NCI-H2196 treated with DMSO at 0.1 percent for 48 hours (cell line): ENCODE measurements around the gene PCMTD2.

Experiments used
- DNase-seq: peaks from one replicate; lab custom pipeline; 2025; ENCODE audit not compliant: unreplicated experiment; lab: John Stamatoyannopoulos, UW

The PCMTD2 gene

GRCh38 chr20:64238115-64238825, 17.3 kb upstream of the PCMTD2 start:
- no peak for DNase-seq

DNA sequence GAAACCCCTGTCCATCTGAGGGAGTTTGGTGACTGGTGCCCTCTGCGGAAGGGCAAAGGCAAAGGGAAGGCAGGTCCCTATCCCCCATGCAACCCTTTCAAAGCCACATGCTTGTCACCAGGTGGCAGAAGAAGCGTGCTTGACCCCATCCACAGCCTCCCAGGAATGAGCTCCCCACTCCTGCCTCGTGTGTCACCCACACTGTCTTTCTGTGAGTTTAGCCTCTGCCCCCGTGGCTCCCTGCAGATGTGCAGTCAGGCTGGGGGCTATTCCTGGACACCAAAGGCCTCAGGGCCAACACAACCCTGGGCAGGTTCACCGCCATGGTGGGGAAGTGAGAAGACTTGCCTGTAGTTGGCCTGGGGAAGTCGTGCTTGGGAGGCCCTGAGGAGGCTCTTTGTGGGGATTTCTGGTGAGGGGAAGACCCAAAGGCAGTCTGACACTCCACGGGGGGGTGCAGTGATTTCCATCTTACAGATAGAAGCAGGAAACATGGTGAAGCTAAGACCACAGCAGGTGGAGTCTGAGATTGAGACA, 16.6 kb upstream of the PCMTD2 start:
- no peak for DNase-seq

GRCh38 chr20:64239449-64240242, 15.9 kb upstream of the PCMTD2 start:
- DNase-seq = no peak

DNA sequence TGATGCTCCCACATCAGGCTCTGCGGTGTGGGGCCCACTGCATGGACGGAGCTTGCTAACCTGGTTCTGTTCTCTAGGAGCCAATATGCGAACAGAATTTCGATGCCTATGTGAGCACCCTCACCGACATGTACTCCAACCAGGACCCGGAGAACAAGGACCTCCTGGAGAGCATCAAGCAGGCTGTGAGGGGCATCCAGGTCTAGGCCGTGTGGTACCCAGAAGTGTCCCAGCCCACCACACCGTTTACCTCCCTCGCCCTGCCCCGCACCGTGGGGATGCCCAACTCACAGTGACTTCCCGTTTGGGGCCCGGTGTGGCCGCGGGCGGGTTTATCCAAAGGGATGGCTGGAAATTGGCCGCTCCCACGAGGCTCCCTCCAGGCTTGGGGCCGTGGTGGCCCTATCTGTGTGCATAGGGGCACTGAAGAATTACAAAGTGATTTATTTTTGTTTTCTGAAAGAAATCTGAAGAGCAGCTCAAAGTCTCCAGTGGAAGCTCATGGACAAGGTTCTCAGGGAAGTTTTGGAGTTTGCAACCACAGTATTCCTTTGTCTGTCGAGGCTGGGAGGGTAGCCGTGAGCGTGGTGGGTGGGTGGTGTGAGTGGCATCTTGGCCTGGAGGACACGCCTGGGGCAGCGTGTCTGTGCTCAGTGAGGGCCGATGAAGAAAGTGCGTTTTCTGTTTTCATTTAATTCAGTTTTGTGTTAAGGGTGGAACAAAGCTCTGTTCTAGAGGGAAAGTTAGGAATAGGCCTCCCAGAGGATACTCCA, 15.1 kb upstream of the PCMTD2 start:
- no peak for DNase-seq

GRCh38 chr20:64241061-64241460, 14.5 kb upstream of the PCMTD2 start:
- DNase-seq = no peak

DNA sequence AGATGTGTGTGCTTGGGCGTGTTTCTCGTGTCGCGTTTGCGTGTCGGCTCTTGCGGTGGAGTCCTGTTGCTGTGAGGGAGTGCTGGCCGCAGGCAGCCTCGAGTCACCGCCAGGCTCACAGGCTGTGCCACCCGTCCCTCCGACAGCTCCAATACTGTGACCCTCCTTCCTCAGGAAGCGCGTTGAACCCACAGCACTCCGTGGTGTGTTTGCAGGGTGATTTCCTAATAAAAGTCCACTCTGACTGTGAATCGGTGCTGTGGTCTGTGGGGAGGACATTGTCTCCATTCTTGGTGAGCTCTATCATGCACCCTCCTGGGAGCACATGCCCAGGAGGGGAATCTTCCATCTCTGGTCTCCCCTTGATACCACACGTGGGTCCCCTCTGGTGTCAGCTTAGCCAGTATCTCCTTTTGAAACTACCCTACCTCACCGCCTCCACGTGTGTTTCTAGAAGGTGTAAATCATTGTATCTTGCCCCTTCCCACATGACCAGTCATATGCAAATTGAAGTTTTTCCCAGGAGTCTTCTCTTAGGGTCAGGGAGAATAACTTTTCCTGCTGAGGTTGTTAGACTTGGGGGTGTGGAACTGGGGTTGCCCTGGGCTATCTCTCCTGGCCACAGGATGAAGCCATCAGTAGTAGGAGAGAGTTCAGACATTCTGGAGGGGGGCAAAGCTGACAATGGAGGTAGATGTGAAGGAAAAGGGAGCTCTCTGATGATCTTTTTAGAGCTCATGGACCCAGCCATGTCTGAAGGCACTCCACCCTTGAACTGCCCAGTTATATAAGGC, 13.3 kb upstream of the PCMTD2 start:
- DNase-seq = no peak

DNA sequence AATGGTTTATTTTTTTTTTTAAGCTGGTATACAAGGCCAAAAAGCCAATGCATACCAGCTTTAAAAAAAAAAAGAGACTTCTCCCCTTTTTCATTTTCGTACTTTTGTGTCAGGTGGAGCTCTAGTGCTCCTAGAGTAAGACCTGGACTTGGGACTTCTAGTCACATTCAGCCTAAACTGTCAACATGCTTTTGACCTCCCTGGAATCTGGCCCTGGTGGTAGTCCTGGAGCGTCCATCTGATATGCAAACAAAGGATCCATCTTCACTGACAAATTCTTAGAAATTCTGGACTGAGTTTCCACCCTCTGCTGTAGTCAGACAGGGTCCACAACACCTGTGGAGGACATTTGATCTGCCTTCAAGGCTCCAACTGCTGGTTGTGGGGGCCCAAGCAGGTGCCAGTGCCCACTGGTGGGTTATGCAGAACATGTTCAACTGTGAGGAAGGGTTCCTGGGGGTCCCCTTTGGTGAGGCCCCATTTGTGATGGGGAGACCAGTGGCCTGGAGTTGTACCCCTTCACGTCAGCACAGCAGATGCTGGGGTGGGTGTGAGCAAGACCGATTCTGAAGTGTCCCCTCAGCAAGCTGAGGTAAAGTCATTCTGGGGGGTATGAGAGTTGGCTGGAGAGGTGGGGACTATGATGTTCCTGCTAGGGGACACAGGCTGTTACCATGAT, 12.6 kb upstream of the PCMTD2 start:
- DNase-seq = no peak

DNA sequence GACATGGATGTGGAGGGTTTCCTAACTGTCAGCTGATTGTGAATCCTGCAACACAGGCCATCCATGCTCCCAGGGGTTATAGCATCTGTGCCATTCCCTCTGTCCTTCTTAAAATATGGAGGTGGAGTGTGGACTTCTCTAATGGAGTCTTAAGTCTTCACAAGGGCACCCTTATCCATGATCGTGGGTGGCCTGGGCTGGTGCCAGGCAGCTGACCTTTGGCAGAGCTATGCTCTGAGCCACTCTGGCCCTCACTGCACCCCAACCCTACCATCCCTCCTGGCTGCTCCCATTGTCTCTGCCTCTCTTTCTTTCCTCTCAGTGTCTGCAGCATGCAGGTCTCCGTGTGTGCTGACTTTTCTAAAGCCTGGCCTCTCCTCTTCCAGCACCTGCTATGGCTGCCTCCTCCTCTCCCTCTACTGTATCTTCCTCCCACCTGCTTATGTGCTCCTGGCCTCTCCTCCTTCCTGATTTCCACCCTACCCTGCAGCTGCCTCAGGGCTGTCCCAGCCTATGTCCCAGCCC, 11.2 kb upstream of the PCMTD2 start:
- no peak for DNase-seq

DNA sequence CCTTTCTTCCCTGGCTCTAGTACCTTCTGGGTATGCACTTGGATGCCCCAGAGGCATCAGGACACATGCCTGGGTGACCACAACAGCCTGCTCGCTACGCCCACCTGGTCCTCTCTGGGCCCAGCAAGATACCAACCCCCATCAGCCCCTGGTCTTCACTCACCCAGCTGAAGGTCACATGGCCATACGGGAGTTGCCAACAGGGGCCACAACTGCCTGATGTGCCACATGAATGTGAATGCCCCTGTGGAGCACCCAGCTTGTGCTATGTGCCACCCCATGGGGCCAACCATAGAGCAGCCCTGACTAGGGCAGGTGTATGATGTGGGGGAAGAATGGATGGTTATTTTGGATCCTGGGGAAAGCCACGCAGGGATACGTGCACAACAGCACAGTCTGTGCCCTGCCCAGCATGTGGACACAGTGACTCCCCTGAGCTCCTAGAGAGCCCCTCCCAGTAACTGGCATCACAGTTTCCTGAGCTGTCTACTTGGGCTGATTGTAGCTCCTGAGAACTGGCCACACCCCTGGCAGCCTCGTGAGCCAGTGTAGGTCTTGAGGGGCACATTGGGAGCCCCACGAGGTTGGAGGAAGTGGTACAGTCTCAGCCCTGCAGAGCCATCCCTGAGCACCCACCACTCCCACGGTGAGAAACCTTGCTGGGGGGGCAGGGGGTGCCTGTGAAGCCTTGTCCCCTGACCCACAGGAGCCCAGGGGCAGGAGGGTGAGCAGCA, 10.5 kb upstream of the PCMTD2 start:
- DNase-seq = no peak

DNA sequence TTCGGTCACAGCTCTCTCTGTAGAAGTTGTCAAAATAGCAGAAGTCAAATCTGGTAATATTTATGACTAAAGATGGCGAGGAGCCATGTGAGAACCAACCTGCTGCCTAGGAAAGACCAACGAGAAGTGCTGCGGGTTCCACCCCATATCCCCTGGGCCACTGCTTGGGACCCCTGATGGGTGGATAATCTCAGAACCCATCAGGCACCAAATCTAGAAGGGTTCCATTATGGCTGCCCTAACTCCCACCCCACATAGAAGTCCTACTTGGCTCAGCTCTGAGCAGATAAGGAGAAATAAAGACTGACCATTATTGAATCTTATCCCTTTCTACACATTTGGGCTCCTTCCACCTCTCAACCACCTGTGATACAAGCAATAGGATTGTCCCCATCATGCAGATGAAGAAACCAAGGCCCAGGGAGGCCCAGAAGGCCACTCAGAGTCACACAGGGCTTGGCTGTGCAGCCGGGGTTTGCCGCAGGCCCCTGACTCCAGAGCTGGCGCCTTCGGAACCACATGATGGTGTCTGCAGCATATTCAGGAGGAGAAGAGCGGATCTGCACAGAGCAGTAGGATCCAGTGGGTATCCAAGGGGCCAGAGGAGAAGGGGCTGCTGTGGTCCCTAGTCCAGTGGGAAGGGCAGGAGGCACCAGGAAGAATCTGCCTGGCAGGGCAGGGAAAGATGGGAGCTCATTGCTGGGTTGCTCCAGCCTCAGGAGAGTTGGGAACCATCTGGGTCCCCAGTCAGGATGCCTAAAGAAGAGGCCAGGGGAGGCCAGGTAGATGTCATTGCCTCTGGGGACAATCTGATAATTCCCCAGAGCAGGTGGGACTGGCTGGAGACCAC, 9.6 kb upstream of the PCMTD2 start:
- no peak for DNase-seq

GRCh38 chr20:64246616-64247306, 8.8 kb upstream of the PCMTD2 start:
- no peak for DNase-seq

- DNase-seq = no peak
Observed at GRCh38 chr20:64247307-64247618, 8.3 kb upstream of the PCMTD2 start.

GRCh38 chr20:64247970-64248841, 7.3 kb upstream of the PCMTD2 start:
- DNase-seq = no peak

DNA sequence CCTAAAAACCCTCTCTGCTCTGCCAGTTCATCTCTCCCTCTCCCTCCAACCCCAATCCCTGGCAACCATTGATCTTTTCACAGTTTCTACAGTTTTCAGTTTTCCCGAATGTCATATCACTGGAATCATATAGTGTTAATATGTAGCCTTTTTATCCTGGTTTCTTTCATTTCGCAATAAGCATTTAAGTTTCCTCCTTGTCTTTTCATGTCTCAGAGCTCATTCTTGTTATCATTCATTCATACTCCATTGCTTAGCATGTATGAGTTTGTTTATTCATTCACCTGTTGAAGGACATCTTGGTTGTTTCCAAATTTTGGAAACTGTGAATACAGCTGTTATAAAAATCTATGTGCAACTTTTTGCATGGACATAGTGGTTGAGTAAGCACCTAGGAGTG, 5.5 kb upstream of the PCMTD2 start:
- no peak for DNase-seq

- DNase-seq = no peak
Observed at GRCh38 chr20:64253000-64253383, 2.6 kb upstream of the PCMTD2 start.

- DNase-seq = no peak
Observed at GRCh38 chr20:64253443-64253842, 2.1 kb upstream of the PCMTD2 start.

GRCh38 chr20:64254156-64254555, 1.4 kb upstream of the PCMTD2 start:
- DNase-seq = no peak
